ENCODE data around the gene CRYBG1. TPM values are rescaled to one million over a fixed set of nuclear protein-coding genes. Genes with fewer than 3 reads are reported as not detected.

CRYBG1 gene
- total and polyA plus RNA-seq, 10 of the 15 experiments (the other 5 are each of a cell fraction or from before 2014, with no cell fraction given) = 6.5 to 57.0 (median 25.2) TPM

DNA sequence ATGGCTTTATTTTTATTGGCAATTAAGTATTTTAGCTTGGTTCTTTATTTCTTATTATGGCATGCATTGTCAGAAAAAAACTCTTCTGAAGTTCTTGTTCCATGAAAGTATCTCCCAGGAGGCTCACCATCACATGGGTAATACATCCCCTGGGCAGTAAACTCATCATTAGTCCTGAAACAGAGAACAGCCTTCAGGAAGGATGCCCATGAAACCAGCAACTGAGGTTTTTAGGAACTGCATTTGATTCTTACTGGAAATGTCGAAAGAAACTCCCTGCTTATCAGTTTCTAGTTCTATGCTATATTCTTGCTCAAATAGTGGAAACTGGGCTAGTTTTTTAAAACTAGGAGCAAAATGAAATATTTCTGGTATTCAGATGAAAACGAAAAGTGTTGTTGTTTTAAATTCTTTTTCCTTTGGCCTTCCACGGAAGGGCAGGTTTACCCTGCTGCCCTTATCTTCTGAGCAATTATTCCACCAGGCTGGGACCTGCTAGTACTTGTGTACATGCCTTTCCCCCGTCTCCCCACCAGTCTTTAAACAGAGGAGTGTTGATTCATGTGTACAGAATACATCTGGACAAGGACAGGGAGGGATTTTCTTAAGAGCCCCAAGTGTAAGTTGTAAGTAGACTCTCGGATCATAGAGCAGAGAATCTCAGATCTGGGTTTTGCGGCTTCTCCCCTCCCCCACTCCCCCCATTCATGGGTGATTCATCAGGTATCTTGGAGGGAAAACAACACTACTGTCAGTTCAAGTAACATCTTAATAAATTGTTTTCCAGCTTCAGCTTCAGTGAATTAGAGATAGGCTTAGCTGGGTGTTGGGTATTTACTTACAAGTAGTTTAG lies 187.3 kb downstream of the CRYBG1 start:
- WGBS (ENCODE audit: insufficient coverage, insufficient replicate concordance, low lambda C conversion rate, missing lambda C conversion rate) = 25% methylated on average over 6 of the region's 6 CpGs
- peaks cover 0 to 47% of the 10 kb centered on the region in 2 experiments; a peak in 3 of 4 replicates for H3K36me3 ChIP-seq (ENCODE audit: control insufficient read depth in 2 of 2, insufficient read depth in 2 of 2, low read length in 1 of 2)
- H3K4me2 ChIP-seq (ENCODE audit: control insufficient read depth, insufficient read depth) = no peak overlapping the region
- H3K79me2 ChIP-seq (ENCODE audit: control insufficient read depth, insufficient read depth, low read length) = no peaks in the 10 kb centered on the region
- intact Hi-C loops (cut with micrococcal nuclease; ENCODE audit: unreplicated experiment) = no loop called here
- H3K27me3 ChIP-seq (replicated peaks in 1 of 2; ENCODE audit: control insufficient read depth in 2 of 2, insufficient read depth in 2 of 2, low read length in 1 of 2) = no peaks in the 10 kb centered on the region
- ChIA-PET SMC1A (ENCODE audit: uncharacterized antibody, unreplicated experiment) (interaction anchor here (0.6 to 1.5 kb wide), 3 partner anchors 11 to 35 kb away, joined by 3 to 4 read pairs (median 3); no protein-coding TSS in a partner anchor), RAD21 (ENCODE audit: unreplicated experiment) (interaction anchor here (0.6 to 1.1 kb wide), 2 partner anchors 18 to 34 kb away, joined by 3 to 4 read pairs; no protein-coding TSS in a partner anchor), POLR2A (interaction anchor here (1.7 kb wide), 1 partner anchor 13 kb away, joined by 5 read pairs; no protein-coding TSS in a partner anchor), CTCF (interaction anchor here (1.1 kb wide), 1 partner anchor 34 kb away, joined by 3 read pairs; no protein-coding TSS in a partner anchor)
- no peak overlapping the region for H3K4me3 ChIP-seq
- H3K27ac ChIP-seq (ENCODE audit: control insufficient read depth, insufficient read depth) = no peak overlapping the region
- BruUV-seq (replicated peaks) = no TSS peak
- H4K20me1 ChIP-seq (ENCODE audit: control insufficient read depth, insufficient read depth) = no peaks in the 10 kb centered on the region
- FAIRE-seq = no peak
- H2AFZ ChIP-seq (ENCODE audit: control insufficient read depth, low read depth, low read length) = no peak overlapping the region
- ATAC-seq = peak; percentile 13; the same call in 1 of the 3 replicates
- in situ Hi-C loops (cut with MboI) = no loop called here
- TF ChIP-seq FOS (IDR thresholded peaks at IDR 0.05; ENCODE audit: borderline replicate concordance, extremely low read depth, insufficient read length) = no peak
- TF ChIP-seq, protein P1, sequence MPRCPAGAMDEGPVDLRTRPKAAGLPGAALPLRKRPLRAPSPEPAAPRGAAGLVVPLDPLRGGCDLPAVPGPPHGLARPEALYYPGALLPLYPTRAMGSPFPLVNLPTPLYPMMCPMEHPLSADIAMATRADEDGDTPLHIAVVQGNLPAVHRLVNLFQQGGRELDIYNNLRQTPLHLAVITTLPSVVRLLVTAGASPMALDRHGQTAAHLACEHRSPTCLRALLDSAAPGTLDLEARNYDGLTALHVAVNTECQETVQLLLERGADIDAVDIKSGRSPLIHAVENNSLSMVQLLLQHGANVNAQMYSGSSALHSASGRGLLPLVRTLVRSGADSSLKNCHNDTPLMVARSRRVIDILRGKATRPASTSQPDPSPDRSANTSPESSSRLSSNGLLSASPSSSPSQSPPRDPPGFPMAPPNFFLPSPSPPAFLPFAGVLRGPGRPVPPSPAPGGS (IDR thresholded peaks at IDR 0.05; ENCODE audit: borderline replicate concordance, insufficient read depth, low read depth, low read length, poor library complexity, severe bottlenecking) = no peak
- no peak for TF ChIP-seq SRF (IDR thresholded peaks at IDR 0.05; ENCODE audit: low read depth in 2 of 2, low read length in 2 of 2)
- no peak for TF ChIP-seq TAF1 (IDR thresholded peaks at IDR 0.05; ENCODE audit: borderline replicate concordance, low read depth, low read length)
- TF ChIP-seq, protein P2, sequence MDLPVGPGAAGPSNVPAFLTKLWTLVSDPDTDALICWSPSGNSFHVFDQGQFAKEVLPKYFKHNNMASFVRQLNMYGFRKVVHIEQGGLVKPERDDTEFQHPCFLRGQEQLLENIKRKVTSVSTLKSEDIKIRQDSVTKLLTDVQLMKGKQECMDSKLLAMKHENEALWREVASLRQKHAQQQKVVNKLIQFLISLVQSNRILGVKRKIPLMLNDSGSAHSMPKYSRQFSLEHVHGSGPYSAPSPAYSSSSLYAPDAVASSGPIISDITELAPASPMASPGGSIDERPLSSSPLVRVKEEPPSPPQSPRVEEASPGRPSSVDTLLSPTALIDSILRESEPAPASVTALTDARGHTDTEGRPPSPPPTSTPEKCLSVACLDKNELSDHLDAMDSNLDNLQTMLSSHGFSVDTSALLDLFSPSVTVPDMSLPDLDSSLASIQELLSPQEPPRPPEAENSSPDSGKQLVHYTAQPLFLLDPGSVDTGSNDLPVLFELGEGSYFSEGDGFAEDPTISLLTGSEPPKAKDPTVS (IDR thresholded peaks at IDR 0.05; ENCODE audit: low read depth, low read length) = no peak
- TF ChIP-seq FOXK2 (IDR thresholded peaks at IDR 0.05) = no peak
- no peak for TF ChIP-seq BCLAF1 (IDR thresholded peaks at IDR 0.05)
- TF ChIP-seq, protein P3, sequence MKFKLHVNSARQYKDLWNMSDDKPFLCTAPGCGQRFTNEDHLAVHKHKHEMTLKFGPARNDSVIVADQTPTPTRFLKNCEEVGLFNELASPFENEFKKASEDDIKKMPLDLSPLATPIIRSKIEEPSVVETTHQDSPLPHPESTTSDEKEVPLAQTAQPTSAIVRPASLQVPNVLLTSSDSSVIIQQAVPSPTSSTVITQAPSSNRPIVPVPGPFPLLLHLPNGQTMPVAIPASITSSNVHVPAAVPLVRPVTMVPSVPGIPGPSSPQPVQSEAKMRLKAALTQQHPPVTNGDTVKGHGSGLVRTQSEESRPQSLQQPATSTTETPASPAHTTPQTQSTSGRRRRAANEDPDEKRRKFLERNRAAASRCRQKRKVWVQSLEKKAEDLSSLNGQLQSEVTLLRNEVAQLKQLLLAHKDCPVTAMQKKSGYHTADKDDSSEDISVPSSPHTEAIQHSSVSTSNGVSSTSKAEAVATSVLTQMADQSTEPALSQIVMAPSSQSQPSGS (IDR thresholded peaks at IDR 0.05; ENCODE audit: low read length) = no peak
- no peak for TF ChIP-seq LARP7 (IDR thresholded peaks at IDR 0.05)
- TF ChIP-seq GABPA (IDR thresholded peaks at IDR 0.05; ENCODE audit: low read depth) = no peak
- TF ChIP-seq PML (IDR thresholded peaks at IDR 0.05; ENCODE audit: low read length) = no peak
- TF ChIP-seq KLF5 (IDR thresholded peaks at IDR 0.05; ENCODE audit: partially characterized antibody) = no peak
- no peak for TF ChIP-seq JUNB (IDR thresholded peaks at IDR 0.05)
- TF ChIP-seq RUNX3 (IDR thresholded peaks at IDR 0.05; ENCODE audit: low read length) = no peak
- no peak for TF ChIP-seq ASH2L (IDR thresholded peaks at IDR 0.05; ENCODE audit: borderline replicate concordance, low read depth)
- no peak for TF ChIP-seq KAT2A (conservative IDR thresholded peaks at IDR 0.05; ENCODE audit: control insufficient read depth, low read depth, low read length)
- H3K9me3 ChIP-seq (replicated peaks; ENCODE audit: control insufficient read depth, insufficient read depth, low read length) = no peaks in the 10 kb centered on the region; the same call in 2 of the 3 replicates
- no peak overlapping the region for H3K9ac ChIP-seq (ENCODE audit: control insufficient read depth, insufficient read depth, low read length)
- no peaks in the 10 kb centered on the region for H3K4me1 ChIP-seq (ENCODE audit: control insufficient read depth, insufficient read depth, low read length)
- DNase-seq (ENCODE audit: low read depth, low spot score) = no peak
